ENCODE data around the gene SPRR2A.
A peak's percentile ranks its signal among the peaks of the same experiment; 100 is the strongest.
"Not testable (repeated sequence)": the region's sequence is repeated elsewhere in the genome, so short reads cannot be mapped to it uniquely, and the experiment has no call there.

The SPRR2A gene

DNA sequence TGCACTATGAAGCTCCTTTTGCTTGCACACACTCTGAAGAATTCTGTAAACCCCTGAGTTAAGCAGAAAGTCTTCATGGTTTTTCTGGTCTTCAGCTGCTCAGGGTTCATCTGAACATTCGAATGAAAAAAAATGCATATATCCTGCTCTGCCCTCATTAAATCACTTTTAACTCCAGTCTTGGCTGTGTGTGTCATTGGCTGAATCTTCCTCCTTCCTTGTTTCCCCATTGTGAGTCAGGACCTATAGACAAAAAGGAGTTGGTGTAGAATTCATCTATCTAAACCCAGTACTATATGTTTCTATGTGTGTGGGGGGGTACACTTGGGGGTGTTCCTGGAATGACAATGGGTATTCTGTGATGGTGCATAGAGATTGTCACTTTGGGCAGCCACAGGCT is 32.9 kb downstream of the SPRR2A start:
- no peak for DNase-seq

DNA sequence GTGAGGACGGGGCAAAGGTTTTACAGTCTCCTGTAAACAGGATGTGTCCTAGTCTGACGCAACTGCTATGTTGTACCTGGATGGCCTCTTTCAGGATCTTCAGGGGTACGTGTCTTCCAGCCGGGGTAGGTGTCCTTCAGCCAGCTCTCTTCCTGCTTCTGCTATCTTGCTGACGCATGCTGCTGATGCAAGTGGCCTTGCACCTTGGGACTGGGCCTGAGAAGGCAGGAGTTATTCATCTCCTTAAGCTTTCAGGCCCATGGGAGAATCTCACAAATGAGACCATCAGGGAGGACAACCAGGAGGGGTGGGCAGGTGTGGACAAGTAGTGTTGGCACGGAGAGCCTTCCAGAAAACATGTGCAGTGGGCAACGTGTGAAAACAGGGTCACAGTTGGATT is 34.2 kb downstream of the SPRR2A start:
- DNase-seq, result no peak

DNA sequence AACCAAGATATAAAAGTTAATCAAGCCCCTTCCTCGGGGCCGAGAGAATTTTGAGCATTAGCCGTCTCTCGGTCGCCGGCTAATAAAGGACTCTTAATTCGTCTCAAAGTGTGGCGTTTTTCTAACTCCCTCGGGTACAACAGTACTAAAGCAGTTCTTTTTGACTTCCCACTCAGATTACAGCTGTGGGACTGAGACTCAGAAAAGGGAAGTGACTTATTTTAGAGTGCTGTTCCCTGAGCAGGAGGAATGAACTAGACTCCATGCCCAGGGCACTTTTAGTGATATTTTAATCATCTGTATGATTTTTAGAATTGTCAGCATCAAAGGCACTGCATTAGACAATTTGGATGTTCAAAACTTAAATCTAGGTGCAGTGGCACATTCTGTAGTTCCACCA is 35.0 kb downstream of the SPRR2A start:
- peak in 3 of 4 experiments; percentile 4 to 44 (median 36) for DNase-seq

DNA sequence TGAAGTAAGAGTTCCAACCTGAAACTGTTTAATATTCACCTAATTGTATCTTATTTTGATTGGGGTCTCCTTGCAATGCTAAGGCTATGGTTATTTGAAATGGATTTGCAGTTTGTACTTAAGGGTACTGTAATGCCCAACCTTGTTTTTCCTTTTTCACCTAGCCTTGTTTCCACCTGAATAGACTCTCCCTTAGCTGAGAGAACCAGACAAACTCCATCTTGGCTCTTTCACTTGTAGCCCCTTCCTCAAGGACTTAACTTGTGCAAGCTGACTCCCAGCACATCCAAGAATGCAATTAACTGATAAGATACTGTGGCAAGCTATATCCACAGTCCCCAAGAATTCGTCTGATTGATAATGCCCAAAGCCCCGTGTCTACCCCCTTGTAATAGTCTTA is 35.5 kb downstream of the SPRR2A start:
- not testable (repeated sequence) for DNase-seq

DNA sequence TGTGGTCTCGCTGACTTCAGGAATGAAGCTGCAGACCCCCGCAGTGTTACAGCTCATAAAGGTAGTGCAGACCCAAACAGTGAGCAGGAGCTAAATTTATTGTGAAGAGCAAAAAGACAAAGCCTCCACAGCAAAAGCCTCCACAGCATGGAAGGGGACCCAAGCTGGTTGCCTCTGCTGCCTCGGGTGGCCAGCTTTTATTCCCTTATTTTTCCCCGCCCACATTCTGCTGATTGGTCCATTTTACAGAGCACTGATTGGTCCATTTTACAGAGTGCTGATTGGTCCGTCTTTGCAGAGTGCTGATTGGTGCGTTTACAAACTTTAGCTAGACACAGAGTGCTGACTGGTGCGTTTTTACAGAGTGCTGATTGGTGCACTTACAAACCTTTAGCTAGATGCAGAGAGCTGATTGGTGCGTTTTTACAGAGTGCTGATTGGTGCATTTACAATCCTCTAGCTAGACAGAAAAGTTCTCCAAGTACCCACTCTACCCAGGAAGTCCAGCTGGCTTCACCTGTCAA is 46.0 kb downstream of the SPRR2A start:
- DNase-seq, result not testable (repeated sequence)

Data from suppressor macrophage (primary cell).